HCT116 (cell line): ENCODE measurements around the gene SMG9. TPM values are rescaled to one million over a fixed set of nuclear protein-coding genes. Genes with fewer than 3 reads are reported as not detected.

Experiments used
- ATAC-seq: fragments of 200-7000 bp; cut with Tn5 transposase; 2 replicates; pipeline ENCODE4 v1.9.1; 2020; ENCODE audit warnings: mild to moderate bottlenecking, moderate library complexity
- BruUV-seq: library from RNA; stranded (reverse); fragments of 400-500 nt; replicated peaks from 2 replicates; lab custom pipeline; 2021; lab: Mats Ljungman, UMichigan
- CTCF ChIA-PET: fragments of 300-600 bp; sonication (Branson Sonifier 250); formaldehyde crosslinking; loops from one replicate; lab custom pipeline; 2021; ENCODE audit warnings: antibody characterized with exemption; lab: Charles Lee
- POLR2A ChIA-PET: fragments of 300-600, 350-600 bp; sonication (Branson Sonifier 250); formaldehyde crosslinking; loops from one replicate; lab custom pipeline; 2021; ENCODE audit warnings: antibody characterized with exemption; lab: Charles Lee
- RAD21 ChIA-PET, 2 experiments: fragments of 300-600 bp; sonication (Branson Sonifier 250); formaldehyde crosslinking; loops; one replicate each; lab custom pipeline; 2023; ENCODE audit warnings: low total read pairs in 2 of 2; ENCODE audit not compliant: uncharacterized antibody in 2 of 2, unreplicated experiment in 2 of 2, low non-redundant PET in 1 of 2; lab: Charles Lee
- DNase-seq: peaks from one replicate; pipeline ENCODE4 v3.0.0-alpha.2; 2010; ENCODE audit warnings: low read depth, low spot score
- H2AFZ ChIP-seq: fragments of 200-600 bp; shearing (Covaris generic), sonication (generic); 2 replicates; pipeline ENCODE4 v1.6.1; 2017; ENCODE audit warnings: low read depth, mixed run types, mixed read lengths, antibody characterized with exemption, low read length; ENCODE audit not compliant: poor library complexity, severe bottlenecking
- H3K27ac ChIP-seq: 2 replicates; pipeline ENCODE4 v1.5.1; 2012; ENCODE audit warnings: low read depth, low read length
- H3K27me3 ChIP-seq: fragments of 200-600 bp; sonication (generic); 2 replicates; pipeline ENCODE4 v1.6.1; 2016; ENCODE audit warnings: mixed run types, low read length, mixed read lengths; ENCODE audit not compliant: insufficient read depth
- H3K36me3 ChIP-seq, 2 experiments: fragments of 200-500 bp in 1 of 2; fragments of 200-600 bp in 1 of 2; sonication (Bioruptor generic) in 1 of 2; sonication (generic) in 1 of 2; 2 replicates each; pipeline versions ENCODE4 v1.5.1 to v1.6.1; 2014 to 2016; ENCODE audit warnings: low read length in 2 of 2, inconsistent platforms in 1 of 2, mixed read lengths in 1 of 2, mixed run types in 1 of 2; ENCODE audit not compliant: insufficient read depth in 2 of 2, control insufficient read depth in 1 of 2
- H3K4me1 ChIP-seq, 2 experiments: fragments of 200-600 bp in 1 of 2; sonication (generic) in 1 of 2; 2 replicates each; pipeline versions ENCODE4 v1.5.1 to v1.6.1; 2012 to 2017; ENCODE audit warnings: low read length in 2 of 2, inconsistent platforms in 1 of 2, mild to moderate bottlenecking in 1 of 2, mixed read lengths in 1 of 2, mixed run types in 1 of 2, moderate library complexity in 1 of 2; ENCODE audit not compliant: insufficient read depth in 2 of 2, control insufficient read depth in 1 of 2
- H3K4me2 ChIP-seq: fragments of 200-600 bp; sonication (generic); 2 replicates; pipeline ENCODE4 v1.6.1; 2017; ENCODE audit warnings: mixed run types, low read length, mixed read lengths
- H3K4me3 ChIP-seq, 2 experiments: fragments of 200-600 bp in 1 of 2; sonication (generic) in 1 of 2; replicated peaks in 1 of 2; 2 replicates each; pipeline ENCODE4 v1.5.1; 2011 to 2016; ENCODE audit warnings: low read length in 2 of 2, control low read depth in 1 of 2, low read depth in 1 of 2, mild to moderate bottlenecking in 1 of 2, mixed read lengths in 1 of 2, mixed run types in 1 of 2
- H3K79me2 ChIP-seq: fragments of 200-600 bp; sonication (generic); 2 replicates; pipeline ENCODE4 v1.6.1; 2017; ENCODE audit warnings: mild to moderate bottlenecking, mixed run types, low read length, moderate library complexity, mixed read lengths; ENCODE audit not compliant: insufficient read depth
- H3K9ac ChIP-seq: fragments of 200-600 bp; sonication (generic); 2 replicates; pipeline ENCODE4 v1.6.1; 2016; ENCODE audit warnings: low read length, mixed read lengths
- H3K9me2 ChIP-seq: fragments of 200-600 bp; sonication (generic), shearing (Covaris generic); 2 replicates; pipeline ENCODE4 v1.6.1; 2017; ENCODE audit warnings: mixed run types, mild to moderate bottlenecking, moderate library complexity; ENCODE audit not compliant: insufficient read depth
- H3K9me3 ChIP-seq, 2 experiments: fragments of 200-500 bp in 1 of 2; fragments of 200-600 bp in 1 of 2; sonication (Bioruptor generic) in 1 of 2; sonication (generic) in 1 of 2; 2 replicates each; pipeline ENCODE4 v1.6.1; 2014 to 2017; ENCODE audit warnings: low read length in 2 of 2, mixed read lengths in 2 of 2, inconsistent platforms in 1 of 2, low read depth in 1 of 2, mild to moderate bottlenecking in 1 of 2, mixed run types in 1 of 2, moderate library complexity in 1 of 2; ENCODE audit not compliant: control insufficient read depth in 1 of 2, insufficient read depth in 1 of 2
- H4K20me1 ChIP-seq: fragments of 200-600 bp; sonication (generic), shearing (Covaris generic); 2 replicates; pipeline ENCODE4 v1.6.1; 2017; ENCODE audit warnings: mixed run types, mild to moderate bottlenecking, moderate library complexity; ENCODE audit not compliant: insufficient read depth
- CEBPB ChIP-seq: IDR thresholded peaks from 2 replicates; pipeline ENCODE4 v1.6.1; 2012; ENCODE audit warnings: low read depth
- EGR1 ChIP-seq: IDR thresholded peaks from 2 replicates; pipeline ENCODE4 v1.6.1; 2012; ENCODE audit warnings: low read depth
- ELF1 ChIP-seq: IDR thresholded peaks from 2 replicates; pipeline ENCODE4 v1.6.1; 2012; ENCODE audit warnings: low read depth, borderline replicate concordance
- MAX ChIP-seq: IDR thresholded peaks from 2 replicates; pipeline ENCODE4 v1.6.1; 2012
- POLR2A ChIP-seq: IDR thresholded peaks from 2 replicates; pipeline ENCODE4 v1.7.0; 2011; ENCODE audit warnings: borderline replicate concordance; ENCODE audit not compliant: insufficient read depth, insufficient read length; ENCODE audit errors: extremely low read depth
- RAD21 ChIP-seq: IDR thresholded peaks from 2 replicates; pipeline ENCODE4 v1.6.1; 2012; ENCODE audit warnings: low read depth, mild to moderate bottlenecking
- SIN3A ChIP-seq: IDR thresholded peaks from 2 replicates; pipeline ENCODE4 v1.6.1; 2012; ENCODE audit warnings: low read depth
- SP1 ChIP-seq: IDR thresholded peaks from 2 replicates; pipeline ENCODE4 v1.6.1; 2012; ENCODE audit warnings: low read depth
- ZBTB33 ChIP-seq: IDR thresholded peaks from 2 replicates; pipeline ENCODE4 v1.6.1; 2011; ENCODE audit warnings: mild to moderate bottlenecking, low read length, moderate library complexity; ENCODE audit not compliant: insufficient replicate concordance; ENCODE audit errors: extremely low read depth
- ZFX ChIP-seq: fragments of 450-650 bp; IDR thresholded peaks from 2 replicates; pipeline ENCODE4 v1.6.1; 2017
- ZNF274 ChIP-seq: fragments of 200-500 bp; sonication (Bioruptor generic); IDR thresholded peaks from 2 replicates; pipeline ENCODE4 v1.6.1; 2014; ENCODE audit warnings: mild to moderate bottlenecking, low read depth, low read length, inconsistent platforms
- intact Hi-C: fragments of 100-400 bp; cut with micrococcal nuclease; formaldehyde crosslinking; loops from 2 replicates; pipeline ENCODE4 v1.10.0; 2022
- total RNA-seq: library from RNA; stranded (reverse); gene quantifications from one replicate; pipeline ENCODE4 v1.2.1, GENCODE V29; 2021; ENCODE audit not compliant: unreplicated experiment

The SMG9 gene
- total RNA-seq, 1 experiment from 2014 or later: 80.2 TPM

GRCh38 chr19:43715776-43716175, 39.0 kb downstream of the SMG9 start, which contains the start of gene IRGC (continued):
- no peak for TF ChIP-seq ZBTB33
- TF ChIP-seq POLR2A: no peak
- no peak for TF ChIP-seq SP1
- TF ChIP-seq SIN3A: no peak
- no peak for TF ChIP-seq ELF1
- TF ChIP-seq CEBPB: no peak
- TF ChIP-seq ZFX: no peak
- no peak for TF ChIP-seq EGR1
- TF ChIP-seq RAD21: no peak
- TF ChIP-seq MAX: no peak
- TF ChIP-seq ZNF274: no peak
- TF ChIP-seq, all 23 proteins: peak for 0

- no peak for TF ChIP-seq EGR1
- TF ChIP-seq, all 23 proteins: peak for 0
- ChIA-PET RAD21 (no interaction called here), POLR2A (no interaction called here), CTCF (interaction anchor here (2.0 kb wide), 1 partner anchor 45 kb away, joined by 9 read pairs; no protein-coding TSS in a partner anchor)
- Histone ChIP-seq H3K9ac (no peak overlapping the region), H3K4me1 (peaks cover 12 to 24% of the 10 kb centered on the region in 2 experiments), H3K79me2 (no peaks in the 10 kb centered on the region), H3K4me2 (no peak overlapping the region), H3K27me3 (no peaks in the 10 kb centered on the region), H4K20me1 (no peaks in the 10 kb centered on the region), H3K27ac (no peak overlapping the region), H2AFZ (no peak overlapping the region), H3K9me3 (no peaks in the 10 kb centered on the region), H3K4me3 (no peak overlapping the region), H3K9me2 (no peaks in the 10 kb centered on the region), H3K36me3 (no peaks in the 10 kb centered on the region)
- DNase-seq (no peak), ATAC-seq (no peak)
- intact Hi-C loops: no loop called here
- no TSS peak for BruUV-seq
Observed at GRCh38 chr19:43713208-43713607, 41.6 kb downstream of the SMG9 start.
